ENCODE results near the gene NECTIN2.
"Not testable (repeated sequence)": the region's sequence is repeated elsewhere in the genome, so short reads cannot be mapped to it uniquely, and the experiment has no call there.

NECTIN2 gene

DNA sequence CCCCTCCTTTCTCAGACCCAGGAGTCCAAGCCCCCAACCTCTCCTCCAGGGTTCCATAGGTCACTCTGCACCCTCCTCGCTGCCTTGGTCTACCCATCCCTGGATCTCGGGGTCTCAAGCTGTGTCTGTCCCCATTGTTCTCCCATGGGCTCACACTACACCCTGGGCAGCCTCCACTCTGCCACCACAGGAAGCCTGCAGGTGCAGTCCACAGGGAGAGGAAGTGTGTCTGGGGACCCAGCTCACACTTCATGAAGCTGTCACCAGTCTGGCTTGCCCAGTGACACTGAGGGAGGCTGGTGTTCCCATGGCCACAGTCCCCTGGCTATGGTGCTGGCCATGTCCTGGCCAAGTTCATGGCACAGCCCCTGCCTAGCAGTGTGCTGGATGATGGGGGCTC, 5.3 kb downstream of the NECTIN2 start:
- DNase-seq (ENCODE audit: low spot score), result no peak

GRCh38 chr19:44855606-44856005, 9.5 kb downstream of the NECTIN2 start:
- no peak for DNase-seq (ENCODE audit: low spot score)

DNA sequence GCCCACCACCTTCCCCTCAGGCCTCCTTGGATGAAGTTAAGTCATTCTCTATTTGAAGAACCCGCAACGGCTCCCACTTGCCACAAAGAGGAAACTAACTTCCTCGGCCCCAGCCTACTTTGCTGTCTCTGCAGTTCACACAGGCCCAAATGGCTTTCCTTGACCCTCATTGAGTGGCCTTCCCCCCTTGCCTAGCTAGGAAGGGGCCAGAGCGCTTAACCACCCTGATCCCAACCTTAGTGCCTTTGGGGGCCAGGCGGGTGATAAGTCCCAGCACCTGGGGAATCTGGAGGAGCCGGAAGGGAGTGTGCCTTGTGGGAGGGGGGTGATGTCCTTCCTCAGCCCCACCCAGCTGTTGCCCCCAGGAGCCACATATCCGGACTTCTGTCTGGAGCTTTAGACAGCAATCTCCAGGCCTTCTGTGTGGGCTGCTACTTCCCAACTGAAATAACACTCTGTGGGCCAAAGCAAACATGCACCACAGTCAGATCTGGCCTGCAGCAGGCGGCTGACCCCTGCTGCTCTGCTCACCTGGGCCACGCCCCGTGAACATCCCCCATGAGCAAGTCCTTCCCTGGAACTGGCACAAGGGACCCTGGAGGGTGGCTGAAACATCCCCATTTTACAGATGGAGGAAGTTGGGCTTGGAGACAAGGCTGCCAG, 10.5 kb downstream of the NECTIN2 start:
- no peak for DNase-seq (ENCODE audit: low spot score)

DNA sequence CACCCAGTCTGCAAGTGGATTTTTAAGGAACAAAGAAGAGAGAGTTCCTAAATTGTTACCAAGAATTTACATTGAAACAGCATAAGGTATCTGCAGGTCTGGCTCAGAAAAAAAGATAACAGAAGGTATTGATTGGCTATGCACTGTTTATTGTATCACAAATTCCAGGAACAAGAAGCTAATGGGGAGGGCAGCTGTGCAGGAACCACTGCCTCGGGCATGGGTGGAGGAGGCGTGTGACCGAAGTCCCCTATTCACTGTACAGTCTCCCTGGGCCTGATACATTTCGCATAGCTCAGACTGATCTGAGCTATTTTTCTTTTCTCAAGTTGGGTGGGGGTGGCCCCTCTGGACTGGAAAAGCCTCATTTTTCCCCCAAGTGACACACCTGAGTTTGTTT, 11.7 kb downstream of the NECTIN2 start:
- DNase-seq (ENCODE audit: low spot score), result no peak

DNA sequence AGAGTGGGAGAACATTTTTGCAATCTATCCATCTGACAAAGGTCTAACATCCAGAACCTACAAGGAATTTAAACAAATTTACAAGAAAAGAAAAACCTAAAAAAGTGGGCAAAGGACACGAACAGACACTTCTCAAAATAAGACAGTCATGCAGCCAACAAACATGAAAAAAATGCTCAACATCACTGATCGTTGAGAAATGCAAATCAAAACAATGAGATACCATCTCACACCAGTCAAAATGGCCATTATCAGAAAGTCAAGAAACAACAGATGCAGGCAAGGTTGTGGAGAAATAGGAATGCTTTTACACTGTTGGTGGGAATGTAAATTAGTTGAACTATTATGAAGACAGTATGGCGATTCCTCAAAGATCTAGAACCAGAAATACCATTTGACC, 15.5 kb downstream of the NECTIN2 start:
- DNase-seq (ENCODE audit: low spot score), result not testable (repeated sequence)

DNA sequence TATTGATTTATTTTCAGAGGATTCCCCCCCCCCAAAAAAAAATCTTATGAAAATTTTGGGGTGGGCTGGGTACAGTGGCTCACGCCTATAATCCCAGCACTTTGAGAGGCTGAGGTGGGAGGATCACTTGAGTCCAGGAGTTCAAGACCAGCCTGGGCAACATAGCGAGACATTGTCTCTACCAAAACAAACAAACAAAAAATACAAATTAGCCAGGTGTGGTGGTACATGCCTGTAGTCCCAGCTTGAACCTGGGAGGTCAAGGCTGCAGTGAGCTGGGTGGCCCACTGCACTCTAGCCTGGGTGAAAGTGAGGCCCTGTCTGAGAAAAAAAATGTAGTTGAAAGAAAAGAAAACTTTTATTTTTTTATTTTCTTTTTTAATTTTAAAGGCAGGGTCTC, 17.9 kb downstream of the NECTIN2 start:
- DNase-seq (ENCODE audit: low spot score), result no peak

- no peak for DNase-seq (ENCODE audit: low spot score)
Measured at GRCh38 chr19:44865196-44865767, 19.2 kb downstream of the NECTIN2 start.

DNA sequence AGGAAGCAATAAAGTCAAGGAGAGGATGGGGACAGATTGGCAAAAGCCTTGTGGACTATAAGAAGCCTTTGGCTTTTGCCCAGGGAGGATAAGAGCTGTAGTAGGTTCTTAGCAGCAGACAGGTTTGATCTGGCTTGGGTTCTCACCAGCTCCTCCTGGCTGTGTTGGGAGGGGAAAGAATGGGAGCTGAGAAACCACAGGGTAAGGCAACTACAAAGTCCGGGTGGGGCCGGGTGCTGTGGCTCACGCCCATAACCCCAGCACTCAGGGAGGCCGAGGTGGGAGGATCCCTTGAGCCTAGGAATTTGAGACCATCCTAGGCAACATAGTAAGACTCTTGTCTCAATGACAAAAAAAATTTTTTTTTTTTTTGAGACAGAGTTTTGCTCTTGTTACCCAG, 20.6 kb downstream of the NECTIN2 start:
- DNase-seq (ENCODE audit: low spot score), result no peak

DNA sequence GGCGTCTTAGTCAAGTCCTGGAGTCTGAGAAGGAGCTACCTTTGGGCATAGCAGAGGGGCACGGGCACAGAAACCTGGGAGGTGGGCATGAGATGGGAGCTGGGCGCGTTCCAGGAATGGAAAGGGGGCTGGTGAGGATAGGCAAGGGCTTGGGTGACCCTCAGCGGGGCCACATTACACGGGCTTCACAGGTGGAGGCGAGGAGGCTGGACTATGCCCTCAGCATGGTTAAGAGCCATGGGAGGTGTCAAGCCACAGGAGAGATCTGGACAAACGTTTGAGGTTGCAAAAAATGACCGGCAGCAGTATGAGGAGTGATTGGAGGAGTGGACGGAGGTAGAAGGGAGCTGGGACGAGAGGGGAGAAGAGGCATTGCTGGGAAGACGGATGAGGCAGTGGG, 21.5 kb downstream of the NECTIN2 start:
- no peak for DNase-seq (ENCODE audit: low spot score)

DNA sequence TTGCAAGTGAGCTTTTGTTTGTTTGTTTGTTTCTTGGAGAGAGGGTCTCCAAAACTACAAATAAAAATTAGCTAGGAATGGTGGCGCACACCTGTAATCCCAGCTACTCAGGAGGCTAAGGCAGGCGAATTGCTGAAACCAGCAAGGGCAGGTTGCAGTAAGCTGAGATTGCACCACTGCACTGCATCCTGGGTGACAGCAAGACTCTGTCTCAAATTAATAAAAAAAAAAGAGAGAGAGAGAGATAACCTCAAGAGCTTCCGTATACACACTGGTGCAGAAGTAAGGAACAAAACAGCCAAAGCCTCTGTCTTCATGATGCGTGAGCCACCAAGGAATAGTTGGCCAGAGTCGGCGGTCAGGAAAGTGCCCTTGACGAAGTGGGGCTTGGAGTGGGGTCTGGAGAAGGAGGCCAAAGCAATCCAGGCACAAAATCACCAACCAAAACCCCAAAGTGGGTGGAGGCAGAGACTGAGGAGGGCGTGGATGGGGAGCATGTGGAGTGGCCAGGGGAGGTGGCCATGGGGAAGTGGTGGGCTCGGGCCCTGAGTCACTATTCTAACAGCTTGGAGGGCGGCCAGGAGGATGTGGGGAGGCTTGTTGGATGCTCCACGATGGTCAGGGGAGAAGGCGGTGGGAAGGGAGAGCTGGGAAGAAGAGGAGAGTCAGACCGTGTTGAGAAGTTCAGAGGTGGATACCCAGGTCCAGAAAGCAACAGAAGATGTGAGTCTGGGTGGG, 23.8 kb downstream of the NECTIN2 start:
- no peak for DNase-seq (ENCODE audit: low spot score)

DNA sequence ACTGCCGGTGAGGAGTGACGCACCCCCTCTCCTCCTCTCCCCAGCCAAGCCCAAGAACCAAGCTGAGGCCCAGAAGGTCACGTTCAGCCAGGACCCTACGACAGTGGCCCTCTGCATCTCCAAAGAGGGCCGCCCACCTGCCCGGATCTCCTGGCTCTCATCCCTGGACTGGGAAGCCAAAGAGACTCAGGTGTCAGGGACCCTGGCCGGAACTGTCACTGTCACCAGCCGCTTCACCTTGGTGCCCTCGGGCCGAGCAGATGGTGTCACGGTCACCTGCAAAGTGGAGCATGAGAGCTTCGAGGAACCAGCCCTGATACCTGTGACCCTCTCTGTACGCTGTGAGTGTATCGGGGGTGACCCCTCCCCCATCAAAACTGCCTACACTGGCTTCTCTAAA, 25.7 kb downstream of the NECTIN2 start:
- no peak for DNase-seq (ENCODE audit: low spot score)

- no peak for DNase-seq (ENCODE audit: low spot score)
Measured at GRCh38 chr19:44872661-44873060, 26.6 kb downstream of the NECTIN2 start.

DNA sequence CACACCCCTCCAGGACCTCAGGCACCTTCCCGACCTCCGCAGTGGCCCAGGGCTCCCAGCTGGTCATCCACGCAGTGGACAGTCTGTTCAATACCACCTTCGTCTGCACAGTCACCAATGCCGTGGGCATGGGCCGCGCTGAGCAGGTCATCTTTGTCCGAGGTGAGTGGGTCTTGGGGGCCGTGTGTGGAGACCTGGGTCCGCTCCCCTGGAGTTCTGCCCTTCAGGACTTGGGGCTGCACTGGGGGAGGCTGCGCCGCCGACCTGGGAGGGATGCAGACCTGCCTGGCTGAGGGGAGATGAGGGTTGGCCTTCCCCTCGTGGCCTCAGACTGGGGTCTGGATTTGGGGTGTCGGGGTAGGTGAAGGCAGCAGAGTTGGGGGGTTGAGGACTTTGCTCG, 28.2 kb downstream of the NECTIN2 start:
- DNase-seq (ENCODE audit: low spot score), result no peak

GRCh38 chr19:44875666-44876451, 29.8 kb downstream of the NECTIN2 start:
- DNase-seq (ENCODE audit: low spot score), result no peak

DNA sequence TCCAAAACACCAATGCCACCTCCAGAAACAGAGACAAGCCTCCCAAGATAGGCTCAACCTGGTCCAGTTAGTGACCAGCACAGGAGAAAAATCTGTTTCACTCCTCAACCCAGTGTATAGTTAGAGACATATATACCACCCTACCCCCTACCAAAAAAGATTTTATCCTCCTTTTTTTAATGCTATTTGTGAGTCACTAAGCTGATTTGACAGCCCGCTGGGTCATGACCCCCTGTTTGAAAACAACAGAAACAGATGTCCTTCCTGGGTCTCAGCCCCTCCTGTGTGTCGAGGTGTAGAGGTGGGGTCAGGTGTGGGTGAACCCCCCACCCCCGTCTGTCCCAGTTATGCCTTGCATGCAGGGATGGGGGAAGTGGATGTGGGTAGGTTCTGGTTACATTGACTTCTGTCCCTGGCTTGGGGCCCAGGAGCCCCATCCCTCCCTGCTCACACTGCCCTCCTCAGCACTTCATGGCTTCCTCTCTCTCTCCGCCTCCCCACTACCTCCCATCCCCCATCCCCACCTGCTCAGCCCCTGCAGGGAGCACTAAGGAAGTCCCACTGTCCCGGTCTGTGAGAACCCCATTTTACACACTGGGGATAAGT, 30.9 kb downstream of the NECTIN2 start:
- no peak for DNase-seq (ENCODE audit: low spot score)

- DNase-seq (ENCODE audit: low spot score), result no peak
Measured at GRCh38 chr19:44878120-44878865, 32.2 kb downstream of the NECTIN2 start.

DNA sequence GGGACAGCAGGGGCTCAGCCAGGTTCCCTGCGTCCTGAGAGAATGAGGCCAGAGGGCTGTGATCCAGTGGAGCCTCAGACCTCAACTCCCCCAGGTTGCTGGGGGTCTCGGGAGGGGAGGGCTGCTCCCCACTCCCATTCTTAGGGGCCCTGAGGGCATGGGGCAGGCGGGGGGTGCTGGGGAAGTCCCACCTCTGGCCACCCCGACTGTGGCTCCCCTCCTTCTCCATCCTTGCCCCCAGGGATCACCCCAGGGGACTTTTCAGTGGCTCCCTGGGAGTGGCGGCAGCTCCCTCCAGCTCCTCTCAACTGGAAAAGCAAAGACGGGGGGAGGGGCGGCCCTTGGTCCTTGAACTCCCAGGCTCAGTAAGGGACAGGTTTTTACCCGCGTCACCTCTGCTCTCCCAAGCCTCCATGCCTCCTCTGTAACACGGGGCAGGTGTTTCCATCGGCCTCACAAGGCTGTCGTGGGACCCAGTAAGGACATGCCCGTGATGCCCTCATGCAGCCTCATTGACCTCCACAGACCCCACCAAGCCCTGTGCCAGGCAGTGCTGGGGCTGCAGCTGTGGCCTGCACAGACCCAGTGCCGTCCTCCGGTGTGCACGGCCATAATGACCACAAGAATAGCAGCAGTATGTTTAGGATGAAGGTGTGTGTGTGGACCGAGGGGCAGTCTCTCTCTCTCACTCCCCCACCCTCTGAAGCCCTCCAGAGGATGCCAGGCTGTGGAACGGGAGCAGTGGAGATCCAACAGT, 33.4 kb downstream of the NECTIN2 start:
- DNase-seq (ENCODE audit: low spot score), result no peak

GRCh38 chr19:44882063-44882462, 36.0 kb downstream of the NECTIN2 start:
- no peak for DNase-seq (ENCODE audit: low spot score)

GRCh38 chr19:44882619-44883397, 36.7 kb downstream of the NECTIN2 start:
- DNase-seq (ENCODE audit: low spot score), result not testable (repeated sequence)

GRCh38 chr19:44883922-44884321, 37.8 kb downstream of the NECTIN2 start:
- DNase-seq (ENCODE audit: low spot score), result no peak

Data from CD4-positive, alpha-beta T cell treated with Interleukin-2 at 100 ng/mL for 4 hours (primary cell).